Breast epithelium (tissue), 3 donors: ENCODE results near the gene MAST4.

Experiments
- CTCF ChIP-seq, 3 donors: fragments of 450-650 bp; IDR thresholded peaks; one replicate each; pipeline ENCODE4 v1.5.1; 2016 to 2017; ENCODE audit warnings: antibody characterized with exemption in 3 of 3, mild to moderate bottlenecking in 3 of 3, moderate library complexity in 3 of 3
- POLR2AphosphoS5 ChIP-seq, 3 donors: sonication (generic); formaldehyde crosslinking; IDR thresholded peaks; one replicate each; pipeline ENCODE4 v1.6.1; 2017; ENCODE audit warnings: antibody characterized with exemption in 3 of 3

GRCh38 chr5:66871651-66872050 is 275.5 kb downstream of the MAST4 start:
- TF ChIP-seq CTCF (IDR thresholded peaks at IDR 0.05), result no peak
- no peak for TF ChIP-seq POLR2AphosphoS5 (IDR thresholded peaks at IDR 0.05)
